ENCODE data around the gene IKBIP.
"Not testable (repeated sequence)": the region's sequence is repeated elsewhere in the genome, so short reads cannot be mapped to it uniquely, and the experiment has no call there.

The IKBIP gene

GRCh38 chr12:98578392-98578791, 66.2 kb downstream of the IKBIP start:
- no peak for DNase-seq (ENCODE audit: low read depth, low spot score)

GRCh38 chr12:98576795-98577194, 67.8 kb downstream of the IKBIP start:
- not testable (repeated sequence) for DNase-seq (ENCODE audit: low read depth, low spot score)

- DNase-seq (ENCODE audit: low read depth, low spot score): no peak
Observed at GRCh38 chr12:98575013-98575412, 69.6 kb downstream of the IKBIP start.

All from ELF-1 (cell line).